ENCODE results near the gene RBM20. TPM values are rescaled to one million over a fixed set of nuclear protein-coding genes. Genes with fewer than 3 reads are reported as not detected.

RBM20 gene
- total and polyA plus RNA-seq, 2 of the 13 experiments (the other 11 are each of a cell fraction or from before 2014, with no cell fraction given), result 0.02 to 0.22 TPM

DNA sequence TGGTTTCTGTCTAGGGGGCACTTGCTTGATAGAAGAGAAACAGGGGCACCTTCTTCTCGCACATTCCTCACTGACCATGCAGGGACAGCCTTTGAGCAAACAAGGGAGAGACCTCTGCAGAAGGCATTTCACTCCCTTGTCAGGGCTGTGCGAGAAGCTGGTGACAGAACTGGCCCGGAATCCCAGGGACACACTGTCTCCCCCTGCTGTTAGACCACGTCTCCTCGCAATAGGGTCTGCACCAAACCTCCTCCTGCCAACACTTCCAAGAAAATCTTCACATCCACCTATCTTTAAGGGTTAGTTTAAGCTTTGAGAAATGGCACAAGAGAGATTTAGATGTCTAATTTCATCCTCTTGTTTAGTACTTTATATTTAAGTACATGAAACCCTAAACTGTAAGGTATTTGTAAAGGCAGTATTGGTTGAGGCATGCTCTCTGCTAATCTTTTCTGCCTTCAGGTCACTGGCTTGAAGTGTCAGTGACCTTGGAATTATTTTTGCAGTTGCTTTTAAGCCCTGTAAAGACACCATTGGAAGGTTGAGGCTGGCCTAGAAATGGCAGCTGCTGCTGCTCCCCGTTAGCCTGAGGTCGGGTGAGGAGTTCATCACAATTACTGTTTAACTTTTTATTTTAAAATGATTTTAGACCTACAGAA is 37.0 kb downstream of the RBM20 start:
- 0 out of 2 replicates have a peak, but pooled peaks cover 5% of the 10 kb centered on the region for H3K4me1 ChIP-seq (ENCODE audit: insufficient read depth, low read length)
- H3K79me2 ChIP-seq (ENCODE audit: insufficient read depth, low read length), result no peaks in the 10 kb centered on the region
- DNase-seq (ENCODE audit: low spot score), result peak; percentile 32
- no peak overlapping the region for H2AFZ ChIP-seq (ENCODE audit: low read length)
- H3K4me3 ChIP-seq (replicated peaks in 1 of 3; ENCODE audit: insufficient read depth in 1 of 3, low read depth in 2 of 3, low read length in 3 of 3), result no peak overlapping the region
- in situ Hi-C loops (cut with HindIII; ENCODE audit: extremely low pct_ligation_motif_present, low pct_unique_long_range_greater_than_20kb), result no loop called here
- ChIA-PET POLR2A (no interaction called here), CTCF (ENCODE audit: low intra/inter-chr PET ratio, low total read pairs) (interaction anchor here (1.6 kb wide), 1 partner anchor 71 kb away, joined by 10 read pairs; no protein-coding TSS in a partner anchor)
- intact Hi-C loops (cut with micrococcal nuclease; ENCODE audit: unreplicated experiment), result loop anchor here (1.0 kb wide), 1 partner anchor 71 kb away; no protein-coding TSS in a partner anchor
- H3K27ac ChIP-seq (ENCODE audit: extremely low read length, insufficient read depth, low read length), result no peak overlapping the region
- TF ChIP-seq STAG1 (CRISPR knock-in tag; IDR thresholded peaks at IDR 0.05) (peak; percentile 42), SMC3 (IDR thresholded peaks at IDR 0.05; ENCODE audit: low read length) (peak; percentile 58; the same call in 1 of the 2 replicates), TEAD3 (CRISPR knock-in tag; optimal IDR thresholded peaks at IDR 0.05; ENCODE audit: borderline replicate concordance) (peak; percentile 20), ZNF644 (CRISPR knock-in tag; IDR thresholded peaks at IDR 0.05; ENCODE audit: low read depth) (no peak), SIX1 (CRISPR knock-in tag; IDR thresholded peaks at IDR 0.05; ENCODE audit: borderline replicate concordance) (no peak)
- TF ChIP-seq, protein P1, sequence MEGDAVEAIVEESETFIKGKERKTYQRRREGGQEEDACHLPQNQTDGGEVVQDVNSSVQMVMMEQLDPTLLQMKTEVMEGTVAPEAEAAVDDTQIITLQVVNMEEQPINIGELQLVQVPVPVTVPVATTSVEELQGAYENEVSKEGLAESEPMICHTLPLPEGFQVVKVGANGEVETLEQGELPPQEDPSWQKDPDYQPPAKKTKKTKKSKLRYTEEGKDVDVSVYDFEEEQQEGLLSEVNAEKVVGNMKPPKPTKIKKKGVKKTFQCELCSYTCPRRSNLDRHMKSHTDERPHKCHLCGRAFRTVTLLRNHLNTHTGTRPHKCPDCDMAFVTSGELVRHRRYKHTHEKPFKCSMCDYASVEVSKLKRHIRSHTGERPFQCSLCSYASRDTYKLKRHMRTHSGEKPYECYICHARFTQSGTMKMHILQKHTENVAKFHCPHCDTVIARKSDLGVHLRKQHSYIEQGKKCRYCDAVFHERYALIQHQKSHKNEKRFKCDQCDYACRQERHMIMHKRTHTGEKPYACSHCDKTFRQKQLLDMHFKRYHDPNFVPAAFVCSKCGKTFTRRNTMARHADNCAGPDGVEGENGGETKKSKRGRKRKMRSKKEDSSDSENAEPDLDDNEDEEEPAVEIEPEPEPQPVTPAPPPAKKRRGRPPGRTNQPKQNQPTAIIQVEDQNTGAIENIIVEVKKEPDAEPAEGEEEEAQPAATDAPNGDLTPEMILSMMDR (CRISPR knock-in tag; IDR thresholded peaks at IDR 0.05), result peak; percentile 69
- TF ChIP-seq, protein P2, sequence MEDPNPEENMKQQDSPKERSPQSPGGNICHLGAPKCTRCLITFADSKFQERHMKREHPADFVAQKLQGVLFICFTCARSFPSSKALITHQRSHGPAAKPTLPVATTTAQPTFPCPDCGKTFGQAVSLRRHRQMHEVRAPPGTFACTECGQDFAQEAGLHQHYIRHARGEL (CRISPR knock-in tag; IDR thresholded peaks at IDR 0.05), result peak; percentile 99
- WGBS (ENCODE audit: low lambda C conversion rate), result 13% methylated on average over 7 of the region's 7 CpGs
- H4K20me1 ChIP-seq (ENCODE audit: insufficient read depth, low read length), result no peaks in the 10 kb centered on the region
- ATAC-seq, result peak; percentile 94
- no peaks in the 10 kb centered on the region for H3K36me3 ChIP-seq (replicated peaks in 1 of 2; ENCODE audit: control insufficient read depth in 1 of 2, insufficient read depth in 2 of 2, low read length in 2 of 2)
- BruUV-seq (replicated peaks), result no TSS peak
- no peak overlapping the region for H3K4me2 ChIP-seq (ENCODE audit: low read depth, low read length)
- no peak overlapping the region for H3K9ac ChIP-seq (ENCODE audit: insufficient read depth, low read depth, low read length)
- peak; percentile 67 for FAIRE-seq
- no peaks in the 10 kb centered on the region for H3K9me3 ChIP-seq (ENCODE audit: low read length)
- H3K27me3 ChIP-seq (ENCODE audit: control insufficient read depth in 1 of 2, insufficient read depth in 2 of 2, low read length in 2 of 2), result peaks cover 0 to 12% of the 10 kb centered on the region in 2 experiments; a peak in 3 of 5 replicates
